Endometrial microvascular endothelial cells (primary cell): ENCODE results near the gene TMEM92. TPM values are rescaled to one million over a fixed set of nuclear protein-coding genes. Genes with fewer than 3 reads are reported as not detected.
"Not testable (repeated sequence)": the region's sequence is repeated elsewhere in the genome, so short reads cannot be mapped to it uniquely, and the experiment has no call there.

Source experiments
- in situ Hi-C: cut with HindIII; loops from 2 replicates; pipeline ENCODE4 v1.10.0; 2017; ENCODE audit warnings: low sequenced_read_pairs, low pct_unique_long_range_greater_than_20kb; ENCODE audit errors: inconsistent ontology term
- total RNA-seq: library from RNA; depleted of rRNA; stranded (reverse); fragments of >200 nt; gene quantifications from one replicate; pipeline ENCODE4 v1.2.3, GENCODE V29; 2015; ENCODE audit errors: inconsistent ontology term

TMEM92 gene
- total RNA-seq, 1 donor from 2014 or later, result not detected

GRCh38 chr17:50261051-50261915 lies 13.0 kb upstream of the TMEM92 start:
- in situ Hi-C loops, result no loop called here

GRCh38 chr17:50262001-50262794 lies 12.1 kb upstream of the TMEM92 start:
- in situ Hi-C loops, result no loop called here

- in situ Hi-C loops, result no loop called here
Measured at GRCh38 chr17:50263331-50264262, 10.7 kb upstream of the TMEM92 start.

GRCh38 chr17:50264263-50265113 lies 9.8 kb upstream of the TMEM92 start:
- in situ Hi-C loops, result loop anchor here (5.0 kb wide), 1 partner anchor 62 kb away; the partner anchor contains the start of gene COL1A1

- in situ Hi-C loops, result loop anchor here (5.0 kb wide), 1 partner anchor 63 kb away; the partner anchor contains the start of gene COL1A1
Measured at GRCh38 chr17:50265212-50265611, 9.1 kb upstream of the TMEM92 start.

GRCh38 chr17:50265690-50266315 lies 8.5 kb upstream of the TMEM92 start:
- in situ Hi-C loops, result loop anchor here (5.0 kb wide), 1 partner anchor 64 kb away; the partner anchor contains the start of gene COL1A1

GRCh38 chr17:50266384-50267073 lies 7.7 kb upstream of the TMEM92 start:
- in situ Hi-C loops, result loop anchor here (5.0 kb wide), 1 partner anchor 64 kb away; the partner anchor contains the start of gene COL1A1

- in situ Hi-C loops, result loop anchor here (5.0 kb wide), 1 partner anchor 65 kb away; the partner anchor contains the start of gene COL1A1
Measured at GRCh38 chr17:50267074-50267841, 7.0 kb upstream of the TMEM92 start.

- in situ Hi-C loops, result loop anchor here (5.0 kb wide), 1 partner anchor 66 kb away; the partner anchor contains the start of gene COL1A1
Measured at GRCh38 chr17:50268026-50268425, 6.2 kb upstream of the TMEM92 start.

GRCh38 chr17:50268743-50269275 lies 5.5 kb upstream of the TMEM92 start:
- in situ Hi-C loops, result loop anchor here (5.0 kb wide), 1 partner anchor 67 kb away; the partner anchor contains the start of gene COL1A1

GRCh38 chr17:50269477-50270434 lies 4.5 kb upstream of the TMEM92 start:
- in situ Hi-C loops, result loop anchor here (5.0 kb wide), 1 partner anchor 67 kb away; the partner anchor contains the start of gene COL1A1

- in situ Hi-C loops, result no loop called here
Measured at GRCh38 chr17:50270435-50271362, 3.6 kb upstream of the TMEM92 start.

GRCh38 chr17:50271363-50271750 lies 2.9 kb upstream of the TMEM92 start:
- in situ Hi-C loops, result not testable (repeated sequence)
